NCI-H187 (cell line): ENCODE measurements around the gene CHCHD3.

Experiments
- DNase-seq, 2 experiments: peaks; one replicate each; lab custom pipeline; 2025; lab: John Stamatoyannopoulos, UW

Gene CHCHD3

GRCh38 chr7:132776048-132776620, 305.8 kb downstream of the CHCHD3 start:
- DNase-seq = no peak

- no peak for DNase-seq
Observed at GRCh38 chr7:132773527-132773956, 308.3 kb downstream of the CHCHD3 start.

- DNase-seq = no peak
Observed at GRCh38 chr7:132771301-132771730, 310.6 kb downstream of the CHCHD3 start.

GRCh38 chr7:132770055-132770454, 311.8 kb downstream of the CHCHD3 start:
- no peak for DNase-seq

DNA sequence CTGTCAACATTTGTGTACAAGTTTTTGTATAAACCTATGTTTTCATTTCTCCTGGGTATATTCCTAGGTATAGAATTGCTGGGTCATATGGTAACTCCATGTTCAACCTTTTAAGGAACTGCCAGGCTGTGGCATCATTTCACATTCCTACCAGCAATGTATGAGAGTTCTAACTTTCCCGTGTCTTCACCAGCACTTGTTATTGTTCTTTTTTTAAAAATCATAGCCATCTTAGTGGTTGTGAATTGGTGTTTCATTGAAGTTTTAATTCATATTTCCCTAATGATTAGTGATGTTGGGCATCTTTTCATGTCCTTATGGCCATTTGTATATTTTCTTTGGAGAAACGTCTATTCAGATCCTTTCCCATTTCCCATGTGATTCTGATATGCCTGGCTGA, 312.6 kb downstream of the CHCHD3 start:
- no peak for DNase-seq

DNA sequence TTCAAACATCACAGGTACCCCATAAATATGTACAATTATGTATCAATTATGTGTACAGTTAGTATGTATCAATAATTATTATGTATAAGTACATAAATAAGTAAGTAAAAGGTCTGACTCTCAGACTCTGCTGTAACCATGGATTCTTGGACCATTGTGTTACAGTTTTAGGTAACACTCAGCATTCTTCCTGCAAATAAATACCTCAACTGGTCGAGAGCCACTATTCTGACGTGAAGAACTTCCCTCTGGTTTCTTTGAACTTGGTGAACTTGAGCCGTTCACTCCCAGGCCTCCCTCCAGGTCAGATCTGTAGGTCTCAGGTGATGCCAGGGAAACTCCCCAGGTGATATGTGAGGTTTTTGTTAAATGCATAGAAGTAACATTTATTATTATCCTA, 313.8 kb downstream of the CHCHD3 start:
- no peak for DNase-seq

DNA sequence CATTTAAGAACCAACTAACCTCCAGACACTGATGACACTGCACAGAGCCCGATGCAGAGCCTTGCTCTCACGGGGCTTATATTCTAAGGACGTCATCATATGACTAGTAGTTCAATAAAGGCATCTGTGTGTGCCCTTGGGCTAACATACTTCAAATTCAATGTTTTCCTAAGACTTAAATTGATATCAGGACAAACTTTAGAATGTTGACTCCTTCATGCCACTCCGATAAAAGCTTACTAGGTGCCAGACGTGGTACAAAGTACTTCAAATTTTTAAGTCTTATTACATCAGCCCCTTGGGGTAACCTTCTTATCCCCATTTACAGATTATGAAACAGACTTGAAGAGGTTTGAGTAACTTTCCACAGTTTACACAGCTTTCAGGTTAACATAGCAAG, 314.5 kb downstream of the CHCHD3 start:
- DNase-seq = no peak

- no peak for DNase-seq
Observed at GRCh38 chr7:132766660-132767059, 315.2 kb downstream of the CHCHD3 start.

DNA sequence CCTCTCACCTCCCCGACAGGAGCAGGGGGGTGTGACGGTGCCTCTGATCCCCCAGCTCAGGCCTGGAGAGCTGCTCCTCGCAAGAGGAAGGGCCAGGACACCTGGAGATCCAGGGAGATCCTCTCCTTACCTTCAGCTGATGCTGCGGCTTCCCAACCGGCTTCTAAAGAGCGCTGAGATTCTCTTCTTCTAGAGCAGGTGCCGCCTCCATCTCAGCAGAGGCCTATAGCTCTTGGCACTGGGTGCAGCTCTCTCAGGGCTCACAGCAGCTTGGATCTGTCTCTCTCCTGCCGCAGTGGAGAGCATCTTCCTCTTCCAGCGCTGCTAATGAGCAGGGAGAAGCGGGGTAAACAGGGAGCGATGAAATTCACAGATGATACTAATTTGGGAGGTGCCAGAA, 316.0 kb downstream of the CHCHD3 start:
- no peak for DNase-seq

- DNase-seq = no peak
Observed at GRCh38 chr7:132764762-132765161, 317.1 kb downstream of the CHCHD3 start.

DNA sequence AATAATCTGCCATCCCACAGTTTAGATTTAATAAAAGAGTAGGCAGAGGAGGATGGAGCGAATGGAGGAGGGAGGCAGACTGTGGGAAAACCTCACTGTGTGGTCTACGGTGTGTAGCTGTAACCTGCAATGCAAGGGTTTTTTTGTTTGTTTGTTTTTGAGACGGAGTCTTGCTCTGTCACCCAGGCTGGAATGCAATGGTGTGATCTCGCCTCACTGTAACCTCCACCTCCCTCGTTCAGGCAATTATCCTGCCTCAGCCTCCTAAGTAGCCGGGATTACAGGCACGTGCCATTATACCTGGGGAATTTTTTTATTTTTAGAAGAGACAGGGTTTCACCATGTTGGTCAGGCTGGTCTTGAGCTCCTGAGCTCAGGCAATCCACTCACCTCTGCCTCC, 321.0 kb downstream of the CHCHD3 start:
- DNase-seq = no peak

- no peak for DNase-seq
Observed at GRCh38 chr7:132760244-132760623, 321.7 kb downstream of the CHCHD3 start.

- DNase-seq = no peak
Observed at GRCh38 chr7:132759482-132760243, 322.2 kb downstream of the CHCHD3 start.

- no peak for DNase-seq
Observed at GRCh38 chr7:132758986-132759385, 322.9 kb downstream of the CHCHD3 start.

GRCh38 chr7:132757783-132758182, 324.1 kb downstream of the CHCHD3 start:
- DNase-seq = no peak

GRCh38 chr7:132756484-132756990, 325.4 kb downstream of the CHCHD3 start:
- no peak for DNase-seq

DNA sequence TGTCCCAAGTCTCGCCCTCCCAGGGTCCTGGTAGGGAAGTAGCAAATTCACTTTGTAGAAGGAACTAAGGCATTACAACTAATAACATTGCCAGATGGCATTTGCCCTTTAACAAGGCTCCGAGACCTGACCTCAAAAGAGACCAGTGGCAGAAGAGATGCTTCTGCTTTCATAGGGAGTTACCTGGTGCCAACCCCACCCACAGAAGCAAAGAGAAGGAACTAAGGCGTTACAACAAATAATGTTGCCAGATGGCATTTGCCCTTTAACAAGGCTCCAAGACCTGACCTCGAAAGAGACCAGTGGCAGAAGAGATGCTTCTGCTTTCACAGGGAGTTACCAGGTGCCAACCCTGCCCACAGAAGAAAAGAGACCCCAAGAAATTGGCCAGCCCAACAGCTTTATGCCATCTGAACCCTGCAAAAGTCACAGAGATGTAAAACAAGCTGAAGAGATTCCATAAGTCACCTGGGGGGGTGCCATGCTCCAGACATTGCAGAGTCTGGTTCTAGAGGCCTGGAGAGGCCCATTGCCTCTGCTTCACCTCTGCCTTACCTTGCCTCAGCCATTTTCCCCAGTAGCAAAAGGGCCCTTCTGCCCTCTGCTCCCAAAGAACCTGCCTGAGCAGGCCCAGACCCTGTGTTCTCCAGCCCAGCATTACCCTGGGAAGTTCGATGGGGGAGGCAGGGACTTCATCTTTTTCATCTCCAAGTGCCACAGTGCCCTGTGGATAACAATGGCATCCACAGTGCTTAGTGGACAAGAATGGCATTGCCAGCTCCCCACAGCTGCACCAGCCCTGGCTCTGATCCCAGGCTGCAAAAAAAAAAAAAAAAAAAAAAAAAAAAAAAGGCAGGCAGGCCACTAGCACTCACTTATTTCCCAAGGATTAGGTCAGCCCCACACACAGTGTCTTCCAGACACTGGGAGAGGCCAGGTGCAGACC, 326.1 kb downstream of the CHCHD3 start:
- no peak for DNase-seq

GRCh38 chr7:132752431-132752830, 329.5 kb downstream of the CHCHD3 start:
- no peak for DNase-seq

DNA sequence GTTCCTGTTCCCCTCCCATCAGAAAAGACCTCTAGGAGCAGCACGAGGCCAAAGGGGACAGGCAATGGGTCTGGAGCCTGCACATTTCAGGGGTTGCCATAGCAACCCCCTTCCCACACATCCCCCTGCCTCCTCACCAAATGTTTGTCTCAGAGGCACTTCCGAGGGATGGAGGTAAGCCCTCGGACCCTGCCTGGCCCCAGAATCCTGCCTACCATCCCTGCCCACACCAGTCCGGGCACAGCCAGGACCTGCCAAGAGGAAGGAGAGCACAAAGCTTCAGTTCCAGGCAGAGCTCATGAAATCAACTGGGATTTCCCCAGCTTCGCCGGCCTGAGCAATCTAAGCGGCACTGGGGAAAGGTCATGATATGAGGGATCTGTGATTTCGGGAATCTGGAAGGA, 330.6 kb downstream of the CHCHD3 start:
- DNase-seq = no peak

DNA sequence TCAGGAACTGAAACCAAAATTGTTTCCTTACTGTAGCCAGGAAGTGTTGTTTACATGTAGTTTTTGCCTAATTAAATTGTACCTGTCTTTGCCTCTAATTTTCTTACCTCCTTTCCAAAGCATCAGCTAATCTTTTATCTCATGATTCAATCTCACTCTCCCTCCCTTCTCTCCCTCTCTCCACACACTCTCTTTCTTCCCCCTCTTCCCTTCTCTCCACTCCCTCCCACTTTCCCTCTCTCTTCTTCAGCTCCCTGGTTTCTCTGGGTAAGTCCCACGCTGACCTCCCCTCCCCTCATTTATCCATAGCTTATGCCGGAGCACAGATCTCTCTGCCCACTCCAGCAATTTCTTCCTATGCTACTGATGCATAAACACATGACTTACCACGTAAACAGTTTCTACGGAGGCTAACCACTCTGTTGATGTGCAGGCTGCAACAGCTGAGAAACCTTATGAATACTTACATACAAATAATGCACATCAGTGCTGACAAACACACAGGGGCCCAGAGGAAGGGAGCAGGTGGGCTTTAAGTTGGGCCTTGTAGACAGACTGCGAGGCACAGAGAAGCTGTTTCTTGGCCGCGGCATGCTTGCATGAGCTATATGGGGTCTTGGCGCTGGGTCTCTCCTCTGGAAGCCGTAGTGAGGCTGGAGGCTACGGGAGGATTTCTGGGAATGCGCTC, 331.2 kb downstream of the CHCHD3 start:
- DNase-seq = no peak

DNA sequence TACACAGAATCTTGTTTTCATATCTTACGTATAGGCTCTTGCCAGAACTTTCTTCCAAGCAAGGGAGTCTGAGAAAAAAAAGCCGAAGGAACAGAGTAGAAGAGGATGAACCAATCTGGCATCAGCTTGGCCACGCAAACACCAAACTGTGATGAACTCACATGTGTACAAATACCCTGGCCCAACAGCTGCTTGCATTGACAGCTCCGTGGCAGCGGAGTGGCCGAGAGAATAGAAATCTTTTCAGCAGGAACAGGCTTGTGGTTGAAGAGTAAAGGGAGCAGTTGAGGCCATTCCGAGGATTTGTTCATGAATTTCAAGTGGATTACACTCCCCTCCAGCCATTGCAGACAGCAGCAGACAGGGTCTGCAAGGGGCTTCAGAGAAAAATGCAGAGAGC, 331.8 kb downstream of the CHCHD3 start:
- no peak for DNase-seq

GRCh38 chr7:132745510-132745909, 336.4 kb downstream of the CHCHD3 start:
- DNase-seq = no peak
